PFSK-1 (cell line): Measurements from ENCODE around the gene RPP25.

ENCODE experiments used
- POLR2AphosphoS5 ChIP-seq: IDR thresholded peaks from 2 replicates; pipeline ENCODE4 v1.6.1; 2012; ENCODE audit warnings: low read depth, mild to moderate bottlenecking, control low read depth, low read length, moderate library complexity
- REST ChIP-seq, 2 experiments: IDR thresholded peaks; 2 replicates each; pipeline versions ENCODE4 v1.6.1 to v1.8.0; 2011 to 2012; ENCODE audit warnings: low read depth in 2 of 2, low read length in 2 of 2, control low read depth in 1 of 2, inconsistent platforms in 1 of 2, mild to moderate bottlenecking in 1 of 2, moderate library complexity in 1 of 2; ENCODE audit not compliant: insufficient read depth in 1 of 2
- SIN3A ChIP-seq: IDR thresholded peaks from 2 replicates; pipeline ENCODE4 v1.6.1; 2012; ENCODE audit warnings: mild to moderate bottlenecking, low read length, moderate library complexity, borderline replicate concordance; ENCODE audit not compliant: insufficient read depth
- TAF1 ChIP-seq: IDR thresholded peaks from 2 replicates; pipeline ENCODE4 v1.6.1; 2012; ENCODE audit warnings: low read length, control low read depth, borderline replicate concordance; ENCODE audit not compliant: insufficient read depth

DNA sequence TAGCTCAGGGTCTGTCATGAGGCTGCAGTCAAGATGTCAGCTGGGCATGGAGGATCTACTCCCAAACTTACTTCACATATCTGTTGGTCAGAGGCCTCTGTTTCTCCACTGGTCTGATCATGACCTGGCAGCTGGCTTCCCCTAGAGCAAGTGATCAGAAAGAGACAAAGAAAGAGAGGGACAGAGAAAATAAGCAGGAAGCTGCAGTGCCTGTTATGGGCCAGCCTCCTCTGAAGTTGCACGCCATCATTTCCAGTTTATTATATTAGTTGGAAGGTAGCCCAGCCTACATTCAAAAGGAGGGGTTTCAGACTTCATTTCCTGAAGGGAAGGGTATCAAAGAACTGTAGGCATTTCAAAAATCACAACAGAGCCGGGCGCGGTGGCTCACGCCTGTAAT is 5.0 kb upstream of the RPP25 start:
- TF ChIP-seq REST (IDR thresholded peaks at IDR 0.05; ENCODE audit: insufficient read depth in 1 of 2, low read depth in 2 of 2, low read length in 2 of 2) (peak in 1 of 2 experiments; percentile 63; a peak in 2 of 4 replicates), TAF1 (no peak), POLR2AphosphoS5 (0 out of 2 replicates have a peak, but pooled peaks have one; percentile 29), SIN3A (0 out of 2 replicates have a peak, but pooled peaks have one; percentile 36)
